OCI-LY1 (cell line): Measurements from ENCODE around the gene CLK2.
A peak's percentile ranks its signal among the peaks of the same experiment; 100 is the strongest.

Source experiments
- CTCF ChIP-seq: fragments of 200-600 bp; sonication (generic), shearing (Covaris generic); IDR thresholded peaks from 2 replicates; pipeline ENCODE4 v1.5.1; 2017; ENCODE audit warnings: mild to moderate bottlenecking, antibody characterized with exemption, low read length, moderate library complexity, mixed read lengths
- EZH2 ChIP-seq: fragments of 200-600 bp; sonication (generic), shearing (Covaris generic); IDR thresholded peaks from 2 replicates; pipeline ENCODE4 v1.8.0; 2017; ENCODE audit warnings: borderline replicate concordance, mixed run types, mild to moderate bottlenecking, antibody characterized with exemption, low read length, moderate library complexity, mixed read lengths

DNA sequence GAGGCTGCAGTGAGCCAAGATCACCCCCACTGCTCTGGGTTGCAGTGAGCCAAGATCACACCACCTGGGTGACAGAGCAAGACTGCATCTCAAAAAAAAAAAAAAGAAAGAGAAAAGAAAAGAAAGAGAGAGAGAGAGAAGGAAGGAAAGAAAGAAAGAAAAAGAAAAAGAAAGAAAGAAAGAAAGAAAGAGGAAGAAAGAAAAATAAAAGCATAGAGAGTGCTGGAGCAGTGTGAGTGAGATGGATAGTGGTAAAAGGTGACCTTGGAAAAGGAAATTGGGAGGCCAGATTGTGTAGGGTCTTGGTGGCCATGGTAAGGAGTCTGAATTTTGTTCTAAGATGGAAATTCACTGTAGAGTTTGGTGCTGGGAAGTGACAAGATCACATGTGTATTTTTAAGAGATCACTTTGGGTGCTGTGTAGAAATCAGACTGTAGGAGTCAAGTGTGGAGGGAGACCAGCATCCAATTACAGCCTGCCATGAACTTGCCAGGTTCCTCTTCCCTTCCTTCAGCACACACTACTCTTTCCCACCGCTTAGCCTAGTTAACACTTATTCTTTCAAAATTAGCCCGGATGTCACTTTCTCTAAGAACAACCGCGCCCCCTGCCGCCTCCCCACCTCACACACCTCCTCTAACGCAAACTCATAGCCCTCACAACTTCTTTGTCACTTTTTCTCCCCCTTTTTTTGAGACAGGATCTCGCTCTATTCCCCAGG is 47.0 kb downstream of the CLK2 start:
- TF ChIP-seq CTCF (peak; percentile 87), EZH2 (no peak)
